Natural killer cell (primary cell): ENCODE measurements around the gene TFF3. TPM values are rescaled to one million over a fixed set of nuclear protein-coding genes. Genes with fewer than 3 reads are reported as not detected.
"Not testable (repeated sequence)": the region's sequence is repeated elsewhere in the genome, so short reads cannot be mapped to it uniquely, and the experiment has no call there.

Experiments
- ATAC-seq, 3 donors: fragments of 150-1000 bp in 2 of 3; fragments of 200-7000 bp in 1 of 3; cut with Tn5 transposase; 1 replicate in 1 of 3; 2 replicates in 2 of 3; pipeline ENCODE4 v1.10.0; 2021; ENCODE audit warnings: mild to moderate bottlenecking in 2 of 3, moderate library complexity in 2 of 3
- DNase-seq, 2 donors: peaks; one replicate each; pipeline versions ENCODE4 v3.0.0 to v3.0.0-alpha.2; 2013 to 2021; ENCODE audit warnings: mixed read lengths in 1 of 2
- H3K27ac ChIP-seq: one replicate; pipeline ENCODE4 v1.5.1; 2013; ENCODE audit warnings: mild to moderate bottlenecking, low read length
- H3K27me3 ChIP-seq: one replicate; pipeline ENCODE4 v1.6.1; 2013; ENCODE audit warnings: low read length; ENCODE audit not compliant: control insufficient read depth, insufficient read depth
- H3K36me3 ChIP-seq: one replicate; pipeline ENCODE4 v1.6.1; 2013; ENCODE audit warnings: low read length; ENCODE audit not compliant: control insufficient read depth, insufficient read depth
- H3K4me1 ChIP-seq: one replicate; pipeline ENCODE4 v1.6.1; 2013; ENCODE audit warnings: low read length; ENCODE audit not compliant: control insufficient read depth, insufficient read depth
- H3K4me3 ChIP-seq: one replicate; pipeline ENCODE4 v1.5.1; 2013; ENCODE audit warnings: low read length
- H3K9me3 ChIP-seq: one replicate; pipeline ENCODE4 v1.6.1; 2013; ENCODE audit warnings: low read length; ENCODE audit not compliant: control insufficient read depth, insufficient read depth
- H3K27ac Mint-ChIP-seq, 2 donors: one replicate each; pipeline ENCODE4 v1.8.0; 2022; ENCODE audit warnings: mild to moderate bottlenecking in 2 of 2, mixed read lengths in 2 of 2, moderate library complexity in 1 of 2
- H3K27me3 Mint-ChIP-seq, 2 donors: one replicate each; pipeline ENCODE4 v1.8.0; 2022; ENCODE audit warnings: low read depth in 2 of 2, mixed read lengths in 2 of 2
- H3K36me3 Mint-ChIP-seq: one replicate; pipeline ENCODE4 v1.8.0; 2022; ENCODE audit warnings: mixed read lengths
- H3K4me1 Mint-ChIP-seq, 2 donors: one replicate each; pipeline ENCODE4 v1.8.0; 2022; ENCODE audit warnings: mixed read lengths in 2 of 2
- H3K4me3 Mint-ChIP-seq: one replicate; pipeline ENCODE4 v1.8.0; 2022; ENCODE audit warnings: mild to moderate bottlenecking, moderate library complexity, mixed read lengths
- H3K9me3 Mint-ChIP-seq, 2 donors: one replicate each; pipeline ENCODE4 v1.8.0; 2022; ENCODE audit warnings: mixed read lengths in 2 of 2
- CTCF ChIP-seq: fragments of 200-600 bp; IDR thresholded peaks from one replicate; pipeline ENCODE4 v1.8.0; 2022; ENCODE audit warnings: antibody characterized with exemption
- WGBS: methylation state at CpG from one replicate; pipeline ENCODE4 v1.1.7; 2013; ENCODE audit warnings: missing lambda C conversion rate; ENCODE audit not compliant: insufficient coverage; 5-methylcytosine and 5-hydroxymethylcytosine counted together
- intact Hi-C: fragments of 100-400 bp; cut with micrococcal nuclease; formaldehyde crosslinking; loops from one replicate; pipeline ENCODE4 v1.14.2; 2022
- total RNA-seq, 4 donors: library from RNA; stranded (reverse); fragments of 120-200 nt in 1 of 4; gene quantifications; one replicate each; pipeline versions ENCODE4 v1.2.3 to v1.2.4, GENCODE V29; 2013 to 2022

Gene TFF3
- total RNA-seq, 3 donors from 2014 or later (not counting 1 experiment from before 2014, with no cell fraction given): not detected

GRCh38 chr21:42295845-42296244 lies 19.4 kb downstream of the TFF3 start:
- Histone ChIP-seq H3K27ac (no peak overlapping the region), H3K27me3 (no peaks in the 10 kb centered on the region), H3K9me3 (no peaks in the 10 kb centered on the region), H3K4me1 (peaks cover 3% of the 10 kb centered on the region), H3K36me3 (peaks cover 17% of the 10 kb centered on the region), H3K4me3 (no peak overlapping the region)
- H3K4me1 Mint-ChIP-seq: no peaks in the 10 kb centered on the region
- intact Hi-C loops: no loop called here
- TF ChIP-seq CTCF: no peak
- 93% methylated on average over 15 of the region's 15 CpGs for WGBS
- DNase-seq (no peak), ATAC-seq (no peak)
- H3K9me3 Mint-ChIP-seq: no peaks in the 10 kb centered on the region
- no peaks in the 10 kb centered on the region for H3K27me3 Mint-ChIP-seq
- no peak overlapping the region for H3K4me3 Mint-ChIP-seq
- H3K36me3 Mint-ChIP-seq: no peaks in the 10 kb centered on the region
- no peak overlapping the region for H3K27ac Mint-ChIP-seq

GRCh38 chr21:42294273-42294880 lies 20.8 kb downstream of the TFF3 start:
- no peak overlapping the region for H3K27ac Mint-ChIP-seq
- H3K27me3 ChIP-seq: no peaks in the 10 kb centered on the region
- DNase-seq (no peak), ATAC-seq (no peak)
- no peak for TF ChIP-seq CTCF
- H3K36me3 ChIP-seq: peaks cover 22% of the 10 kb centered on the region
- no peaks in the 10 kb centered on the region for H3K9me3 ChIP-seq
- H3K36me3 Mint-ChIP-seq: no peaks in the 10 kb centered on the region
- H3K27ac ChIP-seq: no peak overlapping the region
- H3K4me3 Mint-ChIP-seq: no peak overlapping the region
- 94% methylated on average over 22 of the region's 22 CpGs for WGBS
- no peak overlapping the region for H3K4me3 ChIP-seq
- H3K9me3 Mint-ChIP-seq: no peaks in the 10 kb centered on the region
- H3K27me3 Mint-ChIP-seq: no peaks in the 10 kb centered on the region
- intact Hi-C loops: no loop called here
- H3K4me1 ChIP-seq: no peaks in the 10 kb centered on the region
- H3K4me1 Mint-ChIP-seq: no peaks in the 10 kb centered on the region

- no peak for ATAC-seq
- intact Hi-C loops: no loop called here
- 91% methylated on average over 17 of the region's 17 CpGs for WGBS
Measured at GRCh38 chr21:42293649-42294272, 21.4 kb downstream of the TFF3 start.

GRCh38 chr21:42292563-42293142 lies 22.6 kb downstream of the TFF3 start:
- DNase-seq, H3K27ac ChIP-seq, H3K4me3 ChIP-seq, H3K4me1 Mint-ChIP-seq, H3K9me3 ChIP-seq, H3K36me3 Mint-ChIP-seq, H3K27me3 ChIP-seq, H3K9me3 Mint-ChIP-seq, intact Hi-C loops, H3K27me3 Mint-ChIP-seq, H3K27ac Mint-ChIP-seq, H3K4me3 Mint-ChIP-seq, ATAC-seq, H3K4me1 ChIP-seq: not testable (repeated sequence)
- WGBS: 93% methylated on average over 4 of the region's 4 CpGs
- peaks cover 25% of the 10 kb centered on the region for H3K36me3 ChIP-seq

More at GRCh38 chr21:42293649-42294272, 21.4 kb downstream of the TFF3 start:
- no peak overlapping the region for H3K4me3 ChIP-seq
- no peak for DNase-seq
- no peak for TF ChIP-seq CTCF
- no peaks in the 10 kb centered on the region for H3K27me3 ChIP-seq
- Mint-ChIP-seq H3K4me1 (no peaks in the 10 kb centered on the region), H3K27me3 (no peaks in the 10 kb centered on the region), H3K4me3 (no peak overlapping the region), H3K9me3 (no peaks in the 10 kb centered on the region), H3K27ac (no peak overlapping the region), H3K36me3 (no peaks in the 10 kb centered on the region)
- H3K36me3 ChIP-seq: peaks cover 23% of the 10 kb centered on the region
- H3K27ac ChIP-seq: no peak overlapping the region
- H3K4me1 ChIP-seq: no peaks in the 10 kb centered on the region
- no peaks in the 10 kb centered on the region for H3K9me3 ChIP-seq
